G401 (cell line): ENCODE measurements around the gene MDFIC. TPM values are rescaled to one million over a fixed set of nuclear protein-coding genes. Genes with fewer than 3 reads are reported as not detected.

Experiments used
- DNase-seq: peaks from one replicate; pipeline ENCODE4 v3.0.0-alpha.2; 2015; ENCODE audit warnings: low spot score
- in situ Hi-C: cut with HindIII; loops from 2 replicates; pipeline ENCODE4 v1.10.0; 2016; ENCODE audit warnings: low sequenced_read_pairs, mixed read lengths
- total RNA-seq: library from RNA; depleted of rRNA; stranded (reverse); fragments of >200 nt; shearing (Covaris generic); gene quantifications from 2 replicates; pipeline ENCODE4 v1.2.3, GENCODE V29; 2014

Gene MDFIC
- total RNA-seq, 1 experiment from 2014 or later = not detected

GRCh38 chr7:114981323-114981722, 59.4 kb downstream of the MDFIC start:
- in situ Hi-C loops = no loop called here
- no peak for DNase-seq

- DNase-seq = no peak
- in situ Hi-C loops = no loop called here
Measured at GRCh38 chr7:114985116-114985715, 63.3 kb downstream of the MDFIC start.

GRCh38 chr7:114986190-114987180, 64.6 kb downstream of the MDFIC start:
- DNase-seq = no peak
- in situ Hi-C loops = no loop called here

- DNase-seq = no peak
- in situ Hi-C loops = no loop called here
Measured at GRCh38 chr7:114988026-114988425, 66.1 kb downstream of the MDFIC start.

- DNase-seq = no peak
- in situ Hi-C loops = no loop called here
Measured at GRCh38 chr7:114988755-114989375, 67.0 kb downstream of the MDFIC start.

- in situ Hi-C loops = no loop called here
Measured at GRCh38 chr7:114989531-114989930, 67.6 kb downstream of the MDFIC start.

GRCh38 chr7:114997487-114998404, 75.9 kb downstream of the MDFIC start:
- in situ Hi-C loops = no loop called here
- no peak for DNase-seq

More at GRCh38 chr7:114989531-114989930, 67.6 kb downstream of the MDFIC start:
- no peak for DNase-seq

GRCh38 chr7:115004121-115004520, 82.2 kb downstream of the MDFIC start:
- in situ Hi-C loops = no loop called here
- DNase-seq = no peak

- in situ Hi-C loops = no loop called here
- no peak for DNase-seq
Measured at GRCh38 chr7:115005251-115005650, 83.4 kb downstream of the MDFIC start.

- no peak for DNase-seq
- in situ Hi-C loops = no loop called here
Measured at GRCh38 chr7:115005953-115006352, 84.1 kb downstream of the MDFIC start.

GRCh38 chr7:115007751-115008150, 85.9 kb downstream of the MDFIC start:
- in situ Hi-C loops = no loop called here
- DNase-seq = no peak

- DNase-seq = no peak
- in situ Hi-C loops = no loop called here
Measured at GRCh38 chr7:115008465-115009114, 86.7 kb downstream of the MDFIC start.

- no peak for DNase-seq
- in situ Hi-C loops = no loop called here
Measured at GRCh38 chr7:115009139-115009538, 87.2 kb downstream of the MDFIC start.

- DNase-seq = peak; percentile 2
- in situ Hi-C loops = no loop called here
Measured at GRCh38 chr7:115009736-115010440, 88.0 kb downstream of the MDFIC start.

GRCh38 chr7:115010441-115010820, 88.5 kb downstream of the MDFIC start:
- no peak for DNase-seq
- in situ Hi-C loops = no loop called here

- in situ Hi-C loops = no loop called here
- DNase-seq = no peak
Measured at GRCh38 chr7:115013886-115014285, 92.0 kb downstream of the MDFIC start.

- DNase-seq = no peak
- in situ Hi-C loops = no loop called here
Measured at GRCh38 chr7:115014794-115015193, 92.9 kb downstream of the MDFIC start.

GRCh38 chr7:115015619-115016018, 93.7 kb downstream of the MDFIC start:
- in situ Hi-C loops = no loop called here
- no peak for DNase-seq
